Measurements from ENCODE around the gene RAB7A. TPM values are rescaled to one million over a fixed set of nuclear protein-coding genes. Genes with fewer than 3 reads are reported as not detected.

RAB7A gene
- total and polyA plus RNA-seq, 4 donors, result 125 to 211 (median 164) TPM

- ATAC-seq (ENCODE audit: low FRiP score), result no peak
These were observed 81.3 kb downstream of the RAB7A start for GRCh38 chr3:128807186-128807830.

GRCh38 chr3:128808672-128809071 is 82.7 kb downstream of the RAB7A start:
- 75 to 77% methylated on average over 3 of the region's 3 CpGs for WGBS, 2 donors
- Histone ChIP-seq H3K27me3 (ENCODE audit: control insufficient read depth in 1 of 2, insufficient read depth in 2 of 2, low read length in 1 of 2) (no peaks in the 10 kb centered on the region), H3K4me1 (ENCODE audit: control insufficient read depth in 1 of 2, insufficient read depth in 2 of 2, low read length in 2 of 2) (no peaks in the 10 kb centered on the region), H3K4me3 (ENCODE audit: low read length in 2 of 2) (no peak overlapping the region), H3K9me3 (ENCODE audit: control insufficient read depth, low read length) (peaks cover 1% of the 10 kb centered on the region), H3K27ac (ENCODE audit: low read depth in 1 of 2, low read length in 2 of 2) (peak overlapping the region in 1 of 2 donors; percentile 55), H3K36me3 (ENCODE audit: control insufficient read depth in 1 of 2, insufficient read depth in 2 of 2, low read length in 1 of 2) (peaks cover 0 to 8% of the 10 kb centered on the region in 2 donors)
- intact Hi-C loops (cut with DNase I), result no loop called here
- ATAC-seq (ENCODE audit: low FRiP score), result no peak
- DNase-seq, result no peak

More at GRCh38 chr3:128807186-128807830, 81.3 kb downstream of the RAB7A start:
- H3K4me3 ChIP-seq (ENCODE audit: low read length in 2 of 2), result no peak overlapping the region
- H3K36me3 ChIP-seq (ENCODE audit: control insufficient read depth in 1 of 2, insufficient read depth in 2 of 2, low read length in 1 of 2), result peaks cover 0 to 7% of the 10 kb centered on the region in 2 donors
- DNase-seq, result no peak
- H3K4me1 ChIP-seq (ENCODE audit: control insufficient read depth in 1 of 2, insufficient read depth in 2 of 2, low read length in 2 of 2), result no peaks in the 10 kb centered on the region
- H3K9me3 ChIP-seq (ENCODE audit: control insufficient read depth, low read length), result peaks cover 1% of the 10 kb centered on the region
- 79 to 80% methylated on average over 9 of the region's 9 CpGs for WGBS, 2 donors
- H3K27me3 ChIP-seq (ENCODE audit: control insufficient read depth in 1 of 2, insufficient read depth in 2 of 2, low read length in 1 of 2), result no peaks in the 10 kb centered on the region
- no peak overlapping the region for H3K27ac ChIP-seq (ENCODE audit: low read depth in 1 of 2, low read length in 2 of 2)
- intact Hi-C loops (cut with DNase I), result no loop called here

GRCh38 chr3:128813097-128813496 is 87.1 kb downstream of the RAB7A start:
- Histone ChIP-seq H3K4me3 (ENCODE audit: low read length in 2 of 2) (no peak overlapping the region), H3K27me3 (ENCODE audit: control insufficient read depth in 1 of 2, insufficient read depth in 2 of 2, low read length in 1 of 2) (no peaks in the 10 kb centered on the region), H3K9me3 (ENCODE audit: control insufficient read depth, low read length) (no peaks in the 10 kb centered on the region), H3K36me3 (ENCODE audit: control insufficient read depth in 1 of 2, insufficient read depth in 2 of 2, low read length in 1 of 2) (peaks cover 0 to 1% of the 10 kb centered on the region in 2 donors), H3K4me1 (ENCODE audit: control insufficient read depth in 1 of 2, insufficient read depth in 2 of 2, low read length in 2 of 2) (no peaks in the 10 kb centered on the region), H3K27ac (ENCODE audit: low read depth in 1 of 2, low read length in 2 of 2) (no peak overlapping the region)
- intact Hi-C loops (cut with DNase I), result no loop called here
- WGBS, 2 donors, result 74 to 75% methylated on average over 8 of the region's 8 CpGs
- no peak for DNase-seq
- peak; percentile 47 for ATAC-seq (ENCODE audit: low FRiP score)

GRCh38 chr3:128814060-128814459 is 88.1 kb downstream of the RAB7A start:
- no peaks in the 10 kb centered on the region for H3K27me3 ChIP-seq (ENCODE audit: control insufficient read depth in 1 of 2, insufficient read depth in 2 of 2, low read length in 1 of 2)
- no peak overlapping the region for H3K27ac ChIP-seq (ENCODE audit: low read depth in 1 of 2, low read length in 2 of 2)
- DNase-seq, result no peak
- 93 to 96% methylated on average over 5 of the region's 5 CpGs for WGBS, 2 donors
- intact Hi-C loops (cut with DNase I), result no loop called here
- no peaks in the 10 kb centered on the region for H3K4me1 ChIP-seq (ENCODE audit: control insufficient read depth in 1 of 2, insufficient read depth in 2 of 2, low read length in 2 of 2)
- peaks cover 0 to 1% of the 10 kb centered on the region in 2 donors for H3K36me3 ChIP-seq (ENCODE audit: control insufficient read depth in 1 of 2, insufficient read depth in 2 of 2, low read length in 1 of 2)
- no peak for ATAC-seq (ENCODE audit: low FRiP score)
- H3K9me3 ChIP-seq (ENCODE audit: control insufficient read depth, low read length), result no peaks in the 10 kb centered on the region
- H3K4me3 ChIP-seq (ENCODE audit: low read length in 2 of 2), result no peak overlapping the region

GRCh38 chr3:128814519-128815317 is 88.7 kb downstream of the RAB7A start:
- Histone ChIP-seq H3K27me3 (ENCODE audit: control insufficient read depth in 1 of 2, insufficient read depth in 2 of 2, low read length in 1 of 2) (no peaks in the 10 kb centered on the region), H3K36me3 (ENCODE audit: control insufficient read depth in 1 of 2, insufficient read depth in 2 of 2, low read length in 1 of 2) (peaks cover 0 to 1% of the 10 kb centered on the region in 2 donors), H3K27ac (ENCODE audit: low read depth in 1 of 2, low read length in 2 of 2) (peak overlapping the region in 1 of 2 donors; percentile 34), H3K9me3 (ENCODE audit: control insufficient read depth, low read length) (no peaks in the 10 kb centered on the region), H3K4me3 (ENCODE audit: low read length in 2 of 2) (no peak overlapping the region), H3K4me1 (ENCODE audit: control insufficient read depth in 1 of 2, insufficient read depth in 2 of 2, low read length in 2 of 2) (no peaks in the 10 kb centered on the region)
- DNase-seq (no peak), ATAC-seq (ENCODE audit: low FRiP score) (peak; percentile 30)
- intact Hi-C loops (cut with DNase I), result no loop called here
- 56 to 62% methylated on average over 8 of the region's 8 CpGs for WGBS, 2 donors

- Histone ChIP-seq H3K36me3 (ENCODE audit: control insufficient read depth in 1 of 2, insufficient read depth in 2 of 2, low read length in 1 of 2) (peaks cover 0 to 1% of the 10 kb centered on the region in 2 donors), H3K4me3 (ENCODE audit: low read length in 2 of 2) (no peak overlapping the region), H3K9me3 (ENCODE audit: control insufficient read depth, low read length) (no peaks in the 10 kb centered on the region), H3K4me1 (ENCODE audit: control insufficient read depth in 1 of 2, insufficient read depth in 2 of 2, low read length in 2 of 2) (no peaks in the 10 kb centered on the region), H3K27ac (ENCODE audit: low read depth in 1 of 2, low read length in 2 of 2) (no peak overlapping the region), H3K27me3 (ENCODE audit: control insufficient read depth in 1 of 2, insufficient read depth in 2 of 2, low read length in 1 of 2) (no peaks in the 10 kb centered on the region)
- intact Hi-C loops (cut with DNase I), result no loop called here
- DNase-seq (no peak), ATAC-seq (ENCODE audit: low FRiP score) (no peak)
- 28 to 32% methylated on average over 3 of the region's 3 CpGs for WGBS, 2 donors
These were observed 89.5 kb downstream of the RAB7A start for GRCh38 chr3:128815318-128816064.

GRCh38 chr3:128818186-128818787 is 92.3 kb downstream of the RAB7A start:
- 96 to 97% methylated on average over 5 of the region's 5 CpGs for WGBS, 2 donors
- Histone ChIP-seq H3K36me3 (ENCODE audit: control insufficient read depth in 1 of 2, insufficient read depth in 2 of 2, low read length in 1 of 2) (no peaks in the 10 kb centered on the region), H3K4me3 (ENCODE audit: low read length in 2 of 2) (no peak overlapping the region), H3K9me3 (ENCODE audit: control insufficient read depth, low read length) (no peaks in the 10 kb centered on the region), H3K27me3 (ENCODE audit: control insufficient read depth in 1 of 2, insufficient read depth in 2 of 2, low read length in 1 of 2) (no peaks in the 10 kb centered on the region), H3K27ac (ENCODE audit: low read depth in 1 of 2, low read length in 2 of 2) (no peak overlapping the region), H3K4me1 (ENCODE audit: control insufficient read depth in 1 of 2, insufficient read depth in 2 of 2, low read length in 2 of 2) (no peaks in the 10 kb centered on the region)
- intact Hi-C loops (cut with DNase I), result no loop called here
- ATAC-seq (ENCODE audit: low FRiP score) (no peak), DNase-seq (no peak)

GRCh38 chr3:128820252-128820839 is 94.4 kb downstream of the RAB7A start:
- DNase-seq (no peak), ATAC-seq (ENCODE audit: low FRiP score) (no peak)
- no peaks in the 10 kb centered on the region for H3K4me1 ChIP-seq (ENCODE audit: control insufficient read depth in 1 of 2, insufficient read depth in 2 of 2, low read length in 2 of 2)
- intact Hi-C loops (cut with DNase I), result no loop called here
- H3K9me3 ChIP-seq (ENCODE audit: control insufficient read depth, low read length), result no peaks in the 10 kb centered on the region
- no peak overlapping the region for H3K4me3 ChIP-seq (ENCODE audit: low read length in 2 of 2)
- H3K36me3 ChIP-seq (ENCODE audit: control insufficient read depth in 1 of 2, insufficient read depth in 2 of 2, low read length in 1 of 2), result no peaks in the 10 kb centered on the region
- no peaks in the 10 kb centered on the region for H3K27me3 ChIP-seq (ENCODE audit: control insufficient read depth in 1 of 2, insufficient read depth in 2 of 2, low read length in 1 of 2)
- no peak overlapping the region for H3K27ac ChIP-seq (ENCODE audit: low read depth in 1 of 2, low read length in 2 of 2)
- WGBS, 2 donors, result 93 to 95% methylated on average over 7 of the region's 7 CpGs
